Keratinocyte (primary cell): Measurements from ENCODE around the gene INPP5K. TPM values are rescaled to one million over a fixed set of nuclear protein-coding genes. Genes with fewer than 3 reads are reported as not detected.
"Not testable (repeated sequence)": the region's sequence is repeated elsewhere in the genome, so short reads cannot be mapped to it uniquely, and the experiment has no call there.

Source experiments
- DNase-seq: peaks from one replicate; pipeline ENCODE4 v3.0.0-alpha.2; 2011; ENCODE audit warnings: low read depth, missing footprints, low spot score
- FAIRE-seq: peaks from 2 replicates; lab custom pipeline; 2011; peaks lifted over from hg19 to GRCh38; lab: Jason Lieb, UNC
- H2AFZ ChIP-seq: 2 replicates; pipeline ENCODE4 v1.6.0; 2012; ENCODE audit warnings: low read length, control low read depth, inconsistent platforms; ENCODE audit not compliant: control insufficient read depth
- H3K27ac ChIP-seq: 2 replicates; pipeline ENCODE4 v1.5.1; 2011; ENCODE audit warnings: low read length; ENCODE audit not compliant: control insufficient read depth, insufficient read depth
- H3K27me3 ChIP-seq: 3 replicates; pipeline ENCODE4 v1.6.0; 2011; ENCODE audit warnings: low read length; ENCODE audit not compliant: control insufficient read depth, insufficient read depth; ENCODE audit errors: extremely low read depth
- H3K36me3 ChIP-seq, 2 experiments: 2 replicates in 1 of 2; 3 replicates in 1 of 2; pipeline ENCODE4 v1.5.1; 2011; ENCODE audit warnings: low read length in 2 of 2, mild to moderate bottlenecking in 1 of 2; ENCODE audit not compliant: control insufficient read depth in 2 of 2, insufficient read depth in 2 of 2; ENCODE audit errors: extremely low read depth in 1 of 2
- H3K4me1 ChIP-seq: 3 replicates; pipeline ENCODE4 v1.5.1; 2011; ENCODE audit warnings: low read length; ENCODE audit not compliant: control insufficient read depth, insufficient read depth; ENCODE audit errors: extremely low read depth
- H3K4me2 ChIP-seq: 3 replicates; pipeline ENCODE4 v1.6.0; 2011; ENCODE audit warnings: low read depth, low read length; ENCODE audit not compliant: control insufficient read depth, insufficient read depth; ENCODE audit errors: extremely low read depth
- H3K4me3 ChIP-seq, 3 experiments: fragments of 200-600 bp in 1 of 3; sonication (generic) in 1 of 3; 2 replicates in 2 of 3; 3 replicates in 1 of 3; pipeline ENCODE4 v1.5.1; 2011 to 2016; ENCODE audit warnings: low read length in 3 of 3, mild to moderate bottlenecking in 3 of 3, control low read depth in 2 of 3, inconsistent platforms in 1 of 3, low read depth in 1 of 3, mixed read lengths in 1 of 3, mixed run types in 1 of 3, moderate library complexity in 1 of 3; ENCODE audit not compliant: control insufficient read depth in 2 of 3, insufficient read depth in 2 of 3; ENCODE audit errors: extremely low read depth in 1 of 3
- H3K79me2 ChIP-seq: 2 replicates; pipeline ENCODE4 v1.6.0; 2012; ENCODE audit warnings: low read length; ENCODE audit not compliant: control insufficient read depth, insufficient read depth
- H3K9ac ChIP-seq: 3 replicates; pipeline ENCODE4 v1.6.0; 2011; ENCODE audit warnings: low read length; ENCODE audit not compliant: control insufficient read depth, insufficient read depth; ENCODE audit errors: extremely low read depth
- H3K9me1 ChIP-seq: 3 replicates; pipeline ENCODE4 v1.6.0; 2011; ENCODE audit warnings: low read length; ENCODE audit not compliant: control insufficient read depth, insufficient read depth; ENCODE audit errors: extremely low read depth
- H3K9me3 ChIP-seq: 2 replicates; pipeline ENCODE4 v1.5.1; 2012; ENCODE audit warnings: low read depth, low read length; ENCODE audit not compliant: control insufficient read depth
- H4K20me1 ChIP-seq: 3 replicates; pipeline ENCODE4 v1.6.0; 2011; ENCODE audit warnings: low read length; ENCODE audit not compliant: control insufficient read depth, insufficient read depth; ENCODE audit errors: extremely low read depth
- CTCF ChIP-seq, 3 experiments: IDR thresholded peaks in 1 of 3; conservative IDR thresholded peaks in 1 of 3; optimal IDR thresholded peaks in 1 of 3; 2 replicates in 2 of 3; 3 replicates in 1 of 3; pipeline versions ENCODE3 to v1.5.1; 2011; ENCODE audit warnings: low read length in 3 of 3, mild to moderate bottlenecking in 3 of 3, moderate library complexity in 2 of 3, control low read depth in 1 of 3, inconsistent platforms in 1 of 3; ENCODE audit not compliant: insufficient read depth in 2 of 3; ENCODE audit errors: extremely low read depth in 1 of 3
- EZH2 ChIP-seq: IDR thresholded peaks from one replicate; pipeline ENCODE4 v1.6.1; 2012; ENCODE audit warnings: inconsistent platforms, mild to moderate bottlenecking, low read length, moderate library complexity
- dilution Hi-C: fragments of 300-500 bp; cut with MboI; formaldehyde crosslinking; loops from one replicate; pipeline ENCODE4 v1.7.0; 2020; ENCODE audit warnings: low sequenced_read_pairs; ENCODE audit not compliant: extremely low pct_ligation_motif_present
- polyA plus RNA-seq, 5 experiments: library from polyadenylated mRNA; depleted of rRNA in 3 of 5; stranded (reverse) in 3 of 5; stranded (forward) in 1 of 5; unstranded in 1 of 5; fragments of >200 nt; gene quantifications; 1 replicate in 1 of 5; 2 replicates in 3 of 5; 3 replicates in 1 of 5; pipeline versions ENCODE4 v1.2.1 to v1.2.3, GENCODE V29; 2011 to 2012; ENCODE audit warnings: missing spikeins in 2 of 5, low read depth in 1 of 5, low replicate concordance in 1 of 5

The INPP5K gene
- polyA plus RNA-seq, 1 donor (not counting 4 experiments of a cell fraction or from before 2014, with no cell fraction given) = 23.0 TPM

- TF ChIP-seq EZH2 (no peak), CTCF (optimal IDR thresholded peaks at IDR 0.05 in 1 of 3, IDR thresholded peaks at IDR 0.05 in 1 of 3, conservative IDR thresholded peaks at IDR 0.05 in 1 of 3; ENCODE audit: extremely low read depth in 1 of 3, insufficient read depth in 2 of 3, low read length in 3 of 3) (peak in 2 of 3 experiments; percentile 27 to 43)
- dilution Hi-C loops = no loop called here
- FAIRE-seq = no peak
Measured at GRCh38 chr17:1532836-1533602, 16.6 kb upstream of the INPP5K start.

GRCh38 chr17:1529863-1530262 is 13.5 kb upstream of the INPP5K start:
- Histone ChIP-seq H3K9ac (no peak overlapping the region), H3K9me3 (no peaks in the 10 kb centered on the region), H4K20me1 (peaks cover 2% of the 10 kb centered on the region), H3K4me2 (no peak overlapping the region), H3K36me3 (peaks cover 35 to 48% of the 10 kb centered on the region in 2 experiments), H3K79me2 (no peaks in the 10 kb centered on the region), H3K9me1 (no peaks in the 10 kb centered on the region), H3K4me1 (peaks cover 6% of the 10 kb centered on the region), H3K27ac (peak overlapping the region; percentile 49), H3K27me3 (no peaks in the 10 kb centered on the region), H3K4me3 (no peak overlapping the region), H2AFZ (no peak overlapping the region)
- dilution Hi-C loops = no loop called here
- DNase-seq = no peak
- no peak for TF ChIP-seq EZH2
- TF ChIP-seq CTCF (optimal IDR thresholded peaks at IDR 0.05 in 1 of 3, IDR thresholded peaks at IDR 0.05 in 1 of 3, conservative IDR thresholded peaks at IDR 0.05 in 1 of 3; ENCODE audit: extremely low read depth in 1 of 3, insufficient read depth in 2 of 3, low read length in 3 of 3) = no peak
- no peak for FAIRE-seq

More at GRCh38 chr17:1532836-1533602, 16.6 kb upstream of the INPP5K start:
- no peak overlapping the region for H2AFZ ChIP-seq
- no peak overlapping the region for H3K4me3 ChIP-seq
- DNase-seq = no peak
- peaks cover 6% of the 10 kb centered on the region for H3K4me1 ChIP-seq
- H3K27me3 ChIP-seq = no peaks in the 10 kb centered on the region
- peaks cover 43 to 48% of the 10 kb centered on the region in 2 experiments for H3K36me3 ChIP-seq
- H3K9me3 ChIP-seq = no peaks in the 10 kb centered on the region
- peaks cover 2% of the 10 kb centered on the region for H4K20me1 ChIP-seq
- no peak overlapping the region for H3K9ac ChIP-seq
- no peak overlapping the region for H3K4me2 ChIP-seq
- H3K27ac ChIP-seq = no peak overlapping the region
- H3K79me2 ChIP-seq = no peaks in the 10 kb centered on the region
- H3K9me1 ChIP-seq = no peaks in the 10 kb centered on the region

- H3K79me2 ChIP-seq, H2AFZ ChIP-seq, H3K4me3 ChIP-seq, H3K4me2 ChIP-seq, FAIRE-seq, H3K27me3 ChIP-seq, H3K4me1 ChIP-seq, dilution Hi-C loops, H4K20me1 ChIP-seq, H3K27ac ChIP-seq, DNase-seq, H3K9ac ChIP-seq, H3K9me3 ChIP-seq, H3K9me1 ChIP-seq: not testable (repeated sequence)
- peaks cover 17 to 28% of the 10 kb centered on the region in 2 experiments for H3K36me3 ChIP-seq
Measured at GRCh38 chr17:1526876-1527275, 10.5 kb upstream of the INPP5K start.
